ENCODE measurements around the gene LDAH.

LDAH gene

GRCh38 chr2:20660506-20661420 lies 162.1 kb downstream of the LDAH start:
- no peak for DNase-seq

DNA sequence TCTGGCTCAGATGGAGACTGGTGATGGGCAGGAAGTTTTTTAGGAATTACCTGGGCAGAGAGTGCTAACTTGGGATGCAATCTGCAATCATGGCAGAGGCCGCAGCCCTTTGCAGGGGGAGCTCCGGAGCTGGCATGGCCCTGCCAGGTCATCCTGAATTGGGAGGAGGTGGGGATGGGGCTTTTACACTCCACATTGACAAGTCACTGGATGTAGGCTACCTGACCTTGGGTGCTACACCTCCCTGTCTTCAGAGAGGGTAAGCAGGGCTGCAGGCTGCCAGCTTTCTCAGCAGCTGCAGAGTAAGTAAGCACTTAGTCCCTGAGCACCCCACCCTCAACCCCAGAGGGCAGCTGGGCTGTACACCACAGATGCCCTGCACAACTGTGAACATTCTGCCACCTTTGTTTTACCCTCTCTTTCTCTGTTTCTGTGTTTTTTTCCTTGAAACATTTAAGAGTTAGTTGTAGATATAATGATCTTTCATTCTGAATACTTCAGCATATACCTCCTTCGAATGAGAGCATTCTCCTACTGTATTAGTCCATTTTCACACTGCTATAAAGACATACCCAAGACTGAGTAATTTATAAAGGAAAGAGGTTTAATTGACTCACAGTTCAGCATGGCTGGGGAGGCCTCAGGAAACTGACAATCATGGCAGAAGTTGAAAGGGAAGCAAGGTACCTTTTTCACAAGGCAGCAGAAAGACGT lies 165.2 kb downstream of the LDAH start:
- no peak overlapping the region for H3K27ac Mint-ChIP-seq
- H3K9me3 Mint-ChIP-seq: no peaks in the 10 kb centered on the region
- no peak overlapping the region for H3K4me3 Mint-ChIP-seq
- CTCF ChIA-PET: interaction anchor here (1.9 kb wide), 1 partner anchor 8 kb away, joined by 4 read pairs; no protein-coding TSS in a partner anchor
- peaks cover 2% of the 10 kb centered on the region for H3K4me1 Mint-ChIP-seq
- no peaks in the 10 kb centered on the region for H3K36me3 Mint-ChIP-seq
- H3K27me3 Mint-ChIP-seq: peaks cover 56% of the 10 kb centered on the region
- no peak for DNase-seq

More at GRCh38 chr2:20660506-20661420, 162.1 kb downstream of the LDAH start:
- CTCF ChIA-PET: interaction anchor here (0.6 to 6.2 kb wide), 35 partner anchors 9 to 1614 kb away, joined by 3 to 150 read pairs (median 4); partner anchors contain the start of genes HS1BP3 and RHOB
- Mint-ChIP-seq H3K27me3 (peaks cover 75% of the 10 kb centered on the region), H3K27ac (no peak overlapping the region), H3K4me1 (peaks cover 4% of the 10 kb centered on the region), H3K36me3 (no peaks in the 10 kb centered on the region), H3K4me3 (no peak overlapping the region), H3K9me3 (no peaks in the 10 kb centered on the region)

DNA sequence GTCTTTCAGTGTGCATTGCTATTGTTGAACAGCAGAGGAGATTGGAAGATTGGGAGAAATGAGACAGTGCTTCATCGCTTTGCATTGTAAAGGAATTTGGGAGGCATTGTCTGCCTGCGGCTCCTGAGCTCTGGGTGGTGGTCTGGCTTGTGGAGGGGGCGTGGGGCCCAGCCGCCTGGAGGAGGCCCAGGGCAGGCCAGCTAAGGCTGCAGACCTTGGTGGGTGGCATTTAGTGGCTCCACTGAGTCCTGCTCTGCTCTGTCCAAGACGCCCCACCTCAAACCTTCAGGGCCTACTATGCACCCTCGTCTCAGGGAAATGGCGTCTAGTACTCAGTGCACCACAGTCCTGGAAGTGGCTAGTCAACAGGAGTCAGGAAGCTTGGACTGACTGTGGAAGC lies 166.3 kb downstream of the LDAH start:
- H3K9me3 Mint-ChIP-seq: no peaks in the 10 kb centered on the region
- H3K36me3 Mint-ChIP-seq: no peaks in the 10 kb centered on the region
- peaks cover 9% of the 10 kb centered on the region for H3K4me1 Mint-ChIP-seq
- no peak for DNase-seq
- H3K27me3 Mint-ChIP-seq: peaks cover 45% of the 10 kb centered on the region
- H3K27ac Mint-ChIP-seq: no peak overlapping the region
- no peak overlapping the region for H3K4me3 Mint-ChIP-seq
- CTCF ChIA-PET: interaction anchor here (1.9 kb wide), 1 partner anchor 9 kb away, joined by 4 read pairs; no protein-coding TSS in a partner anchor

DNA sequence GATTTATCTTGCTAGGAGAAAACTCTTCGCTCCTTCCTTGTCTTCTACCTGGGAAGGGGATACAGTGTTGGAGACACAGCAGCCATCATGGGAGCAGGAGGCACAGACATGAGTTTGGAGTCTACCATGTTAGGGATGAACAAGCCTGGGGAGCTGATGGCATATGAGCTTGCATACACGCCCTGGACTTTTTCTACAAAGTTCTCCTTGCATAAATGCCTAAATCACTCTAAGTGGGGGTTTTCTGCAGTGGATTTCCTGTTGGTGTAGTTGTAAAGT lies 168.4 kb downstream of the LDAH start:
- H3K27ac Mint-ChIP-seq: peak overlapping the region; percentile 29
- H3K36me3 Mint-ChIP-seq: no peaks in the 10 kb centered on the region
- peaks cover 35% of the 10 kb centered on the region for H3K27me3 Mint-ChIP-seq
- peaks cover 25% of the 10 kb centered on the region for H3K4me1 Mint-ChIP-seq
- H3K9me3 Mint-ChIP-seq: no peaks in the 10 kb centered on the region
- CTCF ChIA-PET: no interaction called here
- H3K4me3 Mint-ChIP-seq: no peak overlapping the region
- no peak for DNase-seq

DNA sequence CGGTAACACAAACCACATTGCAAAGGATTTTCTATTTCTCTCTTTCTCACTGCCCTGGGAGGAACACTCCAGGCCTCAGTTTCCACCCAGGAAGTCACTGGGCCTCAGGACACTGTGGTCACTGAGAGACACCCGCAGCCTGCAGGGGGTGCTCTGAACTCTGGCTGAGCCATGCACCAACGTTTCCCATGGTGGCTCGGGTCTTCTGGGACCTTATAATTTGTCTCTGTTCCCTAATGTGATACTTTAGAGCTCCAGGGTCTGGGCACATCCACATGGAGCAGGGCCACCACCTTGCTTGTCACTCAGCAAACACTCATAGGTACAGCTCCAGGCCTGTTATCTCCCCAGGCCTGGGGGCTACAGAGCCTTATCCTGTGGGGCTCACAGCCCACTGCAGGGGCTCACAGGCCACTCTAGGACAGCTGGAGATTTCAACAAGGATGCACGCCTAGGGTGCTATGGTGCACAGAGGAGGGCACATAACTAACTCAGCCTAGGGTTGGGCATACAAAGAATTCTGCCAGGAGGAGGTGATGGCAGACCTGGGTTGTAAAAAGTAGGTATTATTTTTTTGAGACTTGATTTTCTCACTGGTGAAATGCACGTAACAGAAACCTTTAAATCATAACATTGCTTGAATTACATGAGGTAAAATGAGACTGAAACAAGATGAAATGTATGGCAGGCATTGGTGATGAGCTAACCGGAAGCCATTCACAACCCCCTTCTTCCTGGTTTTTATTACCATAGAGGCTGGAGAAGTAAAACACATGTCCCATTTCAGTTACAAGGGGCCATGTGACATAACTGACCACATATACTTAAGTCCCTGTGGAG lies 169.0 kb downstream of the LDAH start:
- CTCF ChIA-PET: interaction anchor here (0.9 to 1.3 kb wide), 2 partner anchors 20 to 207 kb away, joined by 3 read pairs; partner anchors contain the start of gene RHOB
- Mint-ChIP-seq H3K4me3 (no peak overlapping the region), H3K4me1 (peaks cover 30% of the 10 kb centered on the region), H3K27ac (no peak overlapping the region), H3K27me3 (peaks cover 34% of the 10 kb centered on the region), H3K36me3 (no peaks in the 10 kb centered on the region), H3K9me3 (no peaks in the 10 kb centered on the region)
- no peak for DNase-seq

GRCh38 chr2:20652673-20653575 lies 170.0 kb downstream of the LDAH start:
- Mint-ChIP-seq H3K9me3 (no peaks in the 10 kb centered on the region), H3K27ac (no peak overlapping the region), H3K27me3 (peaks cover 29% of the 10 kb centered on the region), H3K4me1 (peaks cover 37% of the 10 kb centered on the region), H3K4me3 (no peak overlapping the region), H3K36me3 (no peaks in the 10 kb centered on the region)
- no peak for DNase-seq
- CTCF ChIA-PET: interaction anchor here (0.9 to 3.4 kb wide), 4 partner anchors 8 to 310 kb away, joined by 3 to 39 read pairs (median 6); partner anchors contain the start of gene RHOB

DNA sequence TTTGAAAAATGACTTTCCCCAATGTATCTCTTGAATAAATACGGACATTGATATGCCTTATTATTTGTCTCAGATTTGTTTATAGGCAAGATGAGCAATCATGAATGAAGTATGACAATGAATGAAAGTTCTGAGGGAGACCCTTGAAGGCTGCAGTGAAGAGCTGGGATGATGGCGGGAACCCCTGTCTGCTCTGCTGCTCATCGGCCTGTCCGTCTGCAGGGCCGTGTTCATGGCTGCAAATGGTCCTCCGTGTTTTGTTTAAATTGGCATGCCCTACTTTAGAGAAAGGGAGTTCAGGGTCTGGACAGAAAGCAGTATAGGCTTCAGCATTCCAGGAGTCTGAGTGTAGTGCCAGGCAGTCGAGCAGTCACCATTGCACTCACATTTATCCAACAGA lies 170.8 kb downstream of the LDAH start:
- H3K27me3 Mint-ChIP-seq: peaks cover 26% of the 10 kb centered on the region
- no peak for DNase-seq
- no peaks in the 10 kb centered on the region for H3K9me3 Mint-ChIP-seq
- peak overlapping the region; percentile 24 for H3K27ac Mint-ChIP-seq
- peaks cover 37% of the 10 kb centered on the region for H3K4me1 Mint-ChIP-seq
- H3K4me3 Mint-ChIP-seq: peak overlapping the region; percentile 13
- CTCF ChIA-PET: interaction anchor here (1.3 to 3.4 kb wide), 4 partner anchors 9 to 311 kb away, joined by 5 to 39 read pairs (median 16); no protein-coding TSS in a partner anchor
- H3K36me3 Mint-ChIP-seq: no peaks in the 10 kb centered on the region

DNA sequence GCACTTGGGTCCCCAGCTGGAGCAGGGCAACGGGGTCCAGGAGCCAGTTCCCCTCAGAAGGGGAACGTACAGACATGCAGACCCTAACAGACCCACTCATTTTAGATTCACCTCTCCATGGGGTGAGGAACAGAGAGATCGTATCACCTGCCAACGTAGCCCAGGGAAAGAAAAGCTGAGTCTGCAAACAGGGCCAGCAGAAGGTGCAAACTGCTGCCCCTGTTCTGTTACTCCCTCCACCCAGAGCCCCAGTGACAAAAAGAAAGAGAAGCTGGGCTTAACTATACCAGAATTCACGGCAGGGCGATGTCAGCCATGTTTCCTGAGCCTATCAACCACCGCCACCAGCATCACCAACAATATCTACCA lies 171.2 kb downstream of the LDAH start:
- Mint-ChIP-seq H3K27me3 (peaks cover 24% of the 10 kb centered on the region), H3K4me1 (peaks cover 37% of the 10 kb centered on the region), H3K36me3 (no peaks in the 10 kb centered on the region), H3K27ac (peak overlapping the region; percentile 88), H3K9me3 (no peaks in the 10 kb centered on the region), H3K4me3 (peak overlapping the region; percentile 87)
- CTCF ChIA-PET: interaction anchor here (0.6 to 3.4 kb wide), 13 partner anchors 10 to 312 kb away, joined by 3 to 39 read pairs (median 4); partner anchors contain the start of gene RHOB
- no peak for DNase-seq

GRCh38 chr2:20650877-20651730 lies 171.8 kb downstream of the LDAH start, which contains the start of gene HS1BP3:
Gene HS1BP3, minus strand, starts transcription at chr2:20651098. Its CDS starts 35 bp downstream, at chr2:20651063.
- H3K4me3 Mint-ChIP-seq: peak within 1 kb of the TSS; percentile 87
- CTCF ChIA-PET: interaction anchor here (0.6 to 3.4 kb wide), 19 partner anchors 10 to 392 kb away, joined by 3 to 39 read pairs (median 4); partner anchors contain the start of gene RHOB

GRCh38 chr2:20650393-20650876 lies 172.5 kb downstream of the LDAH start:
- peak overlapping the region; percentile 87 for H3K4me3 Mint-ChIP-seq
- H3K27ac Mint-ChIP-seq: peak overlapping the region; percentile 85
- CTCF ChIA-PET: interaction anchor here (0.7 to 3.4 kb wide), 13 partner anchors 9 to 392 kb away, joined by 3 to 39 read pairs (median 4); no protein-coding TSS in a partner anchor
- H3K4me1 Mint-ChIP-seq: peaks cover 37% of the 10 kb centered on the region
- H3K9me3 Mint-ChIP-seq: no peaks in the 10 kb centered on the region
- H3K36me3 Mint-ChIP-seq: no peaks in the 10 kb centered on the region
- DNase-seq: peak; percentile 53
- peaks cover 14% of the 10 kb centered on the region for H3K27me3 Mint-ChIP-seq

More at GRCh38 chr2:20650877-20651730, 171.8 kb downstream of the LDAH start, which contains the start of gene HS1BP3:
- peaks cover 37% of the 10 kb centered on the region for H3K4me1 Mint-ChIP-seq
- no peaks in the 10 kb centered on the region for H3K9me3 Mint-ChIP-seq
- DNase-seq: peak; percentile 87
- H3K36me3 Mint-ChIP-seq: no peaks in the 10 kb centered on the region
- peak within 1 kb of the TSS; percentile 88 for H3K27ac Mint-ChIP-seq
- H3K27me3 Mint-ChIP-seq: peaks cover 18% of the 10 kb centered on the region

GRCh38 chr2:20649976-20650375 lies 172.9 kb downstream of the LDAH start:
- Mint-ChIP-seq H3K27ac (peak overlapping the region; percentile 85), H3K36me3 (no peaks in the 10 kb centered on the region), H3K4me3 (peak overlapping the region; percentile 87), H3K27me3 (peaks cover 10% of the 10 kb centered on the region), H3K9me3 (no peaks in the 10 kb centered on the region), H3K4me1 (peaks cover 37% of the 10 kb centered on the region)
- DNase-seq: no peak
- CTCF ChIA-PET: interaction anchor here (0.7 to 3.4 kb wide), 9 partner anchors 9 to 391 kb away, joined by 3 to 39 read pairs (median 6); no protein-coding TSS in a partner anchor

DNA sequence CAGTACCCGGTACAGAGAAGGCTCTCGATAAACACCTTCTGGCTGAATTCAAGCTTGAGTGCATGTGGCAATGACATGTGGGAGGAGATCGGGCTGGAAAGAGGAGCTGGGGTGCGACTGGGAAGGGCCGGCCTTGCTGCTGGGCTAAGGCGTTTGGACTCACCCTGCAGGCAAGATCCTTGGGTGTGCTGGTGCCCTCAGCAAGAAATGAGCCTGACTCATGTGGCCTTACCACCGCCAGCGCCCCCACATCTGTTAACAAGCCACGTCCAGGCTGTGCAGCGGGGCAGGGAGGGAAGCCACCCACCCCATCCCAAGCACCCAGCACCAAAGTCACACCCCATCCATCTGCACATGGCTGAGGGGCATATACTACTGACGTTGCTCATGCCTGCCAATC lies 173.3 kb downstream of the LDAH start:
- no peaks in the 10 kb centered on the region for H3K36me3 Mint-ChIP-seq
- peaks cover 37% of the 10 kb centered on the region for H3K4me1 Mint-ChIP-seq
- no peaks in the 10 kb centered on the region for H3K9me3 Mint-ChIP-seq
- DNase-seq: no peak
- no peak overlapping the region for H3K27ac Mint-ChIP-seq
- H3K4me3 Mint-ChIP-seq: peak overlapping the region; percentile 87
- H3K27me3 Mint-ChIP-seq: peaks cover 8% of the 10 kb centered on the region
- CTCF ChIA-PET: interaction anchor here (1.3 to 3.4 kb wide), 6 partner anchors 12 to 239 kb away, joined by 3 to 39 read pairs (median 8); partner anchors contain the start of gene RHOB
